ENCODE measurements around the gene TBC1D5.
A peak's percentile ranks its signal among the peaks of the same experiment; 100 is the strongest.

The TBC1D5 gene

DNA sequence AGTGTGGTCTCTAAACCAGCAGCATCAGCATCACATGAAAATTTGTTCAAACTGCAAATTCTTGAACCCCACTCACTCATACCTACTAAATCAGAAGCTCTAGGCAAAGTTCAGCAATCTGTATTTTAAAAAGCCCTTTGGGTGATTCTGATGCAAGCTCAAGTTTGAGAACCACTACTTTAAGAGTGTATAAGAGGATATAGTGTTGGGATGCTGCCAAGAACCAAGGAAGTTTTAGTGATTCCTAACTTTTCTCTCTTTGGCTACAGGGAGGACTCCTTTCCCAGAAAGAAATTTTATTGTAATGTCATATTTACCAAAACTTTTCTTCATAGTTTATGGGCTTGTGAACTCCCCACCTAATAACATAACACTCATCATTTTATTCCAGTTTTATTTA lies 422.2 kb downstream of the TBC1D5 start:
- no peak overlapping the region for H3K27ac ChIP-seq
- TF ChIP-seq, protein P1, sequence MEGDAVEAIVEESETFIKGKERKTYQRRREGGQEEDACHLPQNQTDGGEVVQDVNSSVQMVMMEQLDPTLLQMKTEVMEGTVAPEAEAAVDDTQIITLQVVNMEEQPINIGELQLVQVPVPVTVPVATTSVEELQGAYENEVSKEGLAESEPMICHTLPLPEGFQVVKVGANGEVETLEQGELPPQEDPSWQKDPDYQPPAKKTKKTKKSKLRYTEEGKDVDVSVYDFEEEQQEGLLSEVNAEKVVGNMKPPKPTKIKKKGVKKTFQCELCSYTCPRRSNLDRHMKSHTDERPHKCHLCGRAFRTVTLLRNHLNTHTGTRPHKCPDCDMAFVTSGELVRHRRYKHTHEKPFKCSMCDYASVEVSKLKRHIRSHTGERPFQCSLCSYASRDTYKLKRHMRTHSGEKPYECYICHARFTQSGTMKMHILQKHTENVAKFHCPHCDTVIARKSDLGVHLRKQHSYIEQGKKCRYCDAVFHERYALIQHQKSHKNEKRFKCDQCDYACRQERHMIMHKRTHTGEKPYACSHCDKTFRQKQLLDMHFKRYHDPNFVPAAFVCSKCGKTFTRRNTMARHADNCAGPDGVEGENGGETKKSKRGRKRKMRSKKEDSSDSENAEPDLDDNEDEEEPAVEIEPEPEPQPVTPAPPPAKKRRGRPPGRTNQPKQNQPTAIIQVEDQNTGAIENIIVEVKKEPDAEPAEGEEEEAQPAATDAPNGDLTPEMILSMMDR (conservative IDR thresholded peaks at IDR 0.05) = no peak

DNA sequence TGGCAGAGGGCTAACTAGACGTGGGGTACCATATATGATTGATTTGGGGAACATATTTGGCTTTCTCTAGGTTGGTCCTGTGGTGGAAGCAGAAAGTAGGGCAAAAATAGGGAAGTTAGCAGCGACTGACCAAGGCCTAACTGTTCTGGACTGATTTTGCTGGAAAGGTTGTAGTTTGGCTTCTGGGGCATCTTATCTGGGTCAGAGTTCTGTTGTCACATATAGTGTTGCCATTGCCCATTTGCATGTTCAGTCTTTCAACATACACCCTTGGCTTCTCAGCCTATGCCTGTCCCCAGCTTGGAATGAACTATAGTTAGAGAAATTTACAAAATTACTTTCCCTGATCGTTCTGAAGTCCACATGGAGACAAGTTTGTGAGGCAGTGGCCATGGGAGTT lies 426.5 kb downstream of the TBC1D5 start:
- no peak overlapping the region for H3K27ac ChIP-seq
- TF ChIP-seq, protein P1 (conservative IDR thresholded peaks at IDR 0.05) = no peak

GRCh38 chr3:17314171-17314570 lies 428.3 kb downstream of the TBC1D5 start:
- TF ChIP-seq, protein P1 (conservative IDR thresholded peaks at IDR 0.05) = no peak
- no peak overlapping the region for H3K27ac ChIP-seq

DNA sequence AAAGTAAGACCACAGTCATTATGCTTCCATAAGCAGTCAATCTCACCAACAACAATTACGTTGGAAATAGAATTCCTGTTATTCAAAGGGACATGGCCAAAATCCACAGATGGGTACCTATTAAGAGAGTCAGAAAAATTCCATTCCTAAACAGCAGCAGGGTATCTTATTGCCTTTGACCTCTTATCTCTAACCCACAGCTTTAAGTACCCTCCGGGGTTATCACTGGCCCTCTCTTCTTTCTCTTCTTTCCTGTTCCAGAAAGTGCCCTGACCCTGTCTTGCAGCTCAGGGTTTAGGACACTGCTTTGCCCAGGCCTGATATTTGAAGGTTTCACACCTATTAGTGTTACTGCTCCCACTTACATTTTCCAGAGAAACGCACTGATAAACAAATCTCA lies 428.7 kb downstream of the TBC1D5 start:
- H3K27ac ChIP-seq = no peak overlapping the region
- TF ChIP-seq, protein P1 (conservative IDR thresholded peaks at IDR 0.05) = no peak

- no peak overlapping the region for H3K27ac ChIP-seq
- TF ChIP-seq, protein P1 (conservative IDR thresholded peaks at IDR 0.05) = no peak
Measured at GRCh38 chr3:17310983-17311382, 431.4 kb downstream of the TBC1D5 start.

DNA sequence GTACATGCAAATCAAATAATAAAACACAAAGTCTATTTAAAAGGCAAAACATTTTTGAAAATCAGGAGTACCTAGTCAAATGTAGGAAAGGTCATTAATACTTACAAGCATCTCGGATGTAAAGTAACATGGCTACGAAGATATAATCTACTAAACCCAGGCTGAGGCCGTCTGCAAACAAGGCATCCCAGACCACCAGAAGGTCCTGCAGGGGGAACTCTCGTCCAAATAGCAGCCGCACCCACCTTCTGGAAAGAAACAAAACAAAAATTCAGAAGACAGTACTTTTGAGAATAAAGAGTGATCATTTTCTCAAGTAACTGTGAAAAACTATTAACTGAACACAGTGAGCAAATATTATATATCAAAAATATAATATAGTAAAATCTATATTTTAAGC lies 434.5 kb downstream of the TBC1D5 start:
- TF ChIP-seq, protein P1 (conservative IDR thresholded peaks at IDR 0.05) = no peak
- H3K27ac ChIP-seq = no peak overlapping the region

GRCh38 chr3:17307482-17307881 lies 434.9 kb downstream of the TBC1D5 start:
- TF ChIP-seq, protein P1 (conservative IDR thresholded peaks at IDR 0.05) = peak; percentile 78
- no peak overlapping the region for H3K27ac ChIP-seq

GRCh38 chr3:17304969-17305368 lies 437.5 kb downstream of the TBC1D5 start:
- TF ChIP-seq, protein P1 (conservative IDR thresholded peaks at IDR 0.05) = no peak
- H3K27ac ChIP-seq = no peak overlapping the region
